ENCODE results near the gene PDZD2.

DNA sequence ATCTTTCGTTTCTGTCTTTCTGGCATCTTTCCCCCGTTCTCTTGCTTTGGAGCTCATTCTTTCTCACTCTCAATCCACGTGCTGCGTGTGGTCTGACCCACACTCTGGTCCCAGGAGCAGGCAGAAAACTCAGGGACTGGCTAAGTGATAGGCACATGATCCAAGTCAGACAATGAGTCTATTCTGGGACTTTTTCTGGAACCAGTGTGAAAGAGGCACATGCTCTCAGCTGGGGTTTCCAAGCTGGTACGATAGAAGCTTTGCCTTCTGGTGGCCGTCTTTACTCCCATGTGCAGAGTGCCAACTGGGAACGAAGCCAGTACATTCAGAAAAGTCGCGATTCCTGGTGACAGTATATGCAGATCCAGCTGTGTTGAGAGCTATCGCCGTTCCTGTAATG, 94.4 kb downstream of the PDZD2 start:
- TF ChIP-seq, protein P1, sequence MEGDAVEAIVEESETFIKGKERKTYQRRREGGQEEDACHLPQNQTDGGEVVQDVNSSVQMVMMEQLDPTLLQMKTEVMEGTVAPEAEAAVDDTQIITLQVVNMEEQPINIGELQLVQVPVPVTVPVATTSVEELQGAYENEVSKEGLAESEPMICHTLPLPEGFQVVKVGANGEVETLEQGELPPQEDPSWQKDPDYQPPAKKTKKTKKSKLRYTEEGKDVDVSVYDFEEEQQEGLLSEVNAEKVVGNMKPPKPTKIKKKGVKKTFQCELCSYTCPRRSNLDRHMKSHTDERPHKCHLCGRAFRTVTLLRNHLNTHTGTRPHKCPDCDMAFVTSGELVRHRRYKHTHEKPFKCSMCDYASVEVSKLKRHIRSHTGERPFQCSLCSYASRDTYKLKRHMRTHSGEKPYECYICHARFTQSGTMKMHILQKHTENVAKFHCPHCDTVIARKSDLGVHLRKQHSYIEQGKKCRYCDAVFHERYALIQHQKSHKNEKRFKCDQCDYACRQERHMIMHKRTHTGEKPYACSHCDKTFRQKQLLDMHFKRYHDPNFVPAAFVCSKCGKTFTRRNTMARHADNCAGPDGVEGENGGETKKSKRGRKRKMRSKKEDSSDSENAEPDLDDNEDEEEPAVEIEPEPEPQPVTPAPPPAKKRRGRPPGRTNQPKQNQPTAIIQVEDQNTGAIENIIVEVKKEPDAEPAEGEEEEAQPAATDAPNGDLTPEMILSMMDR (IDR thresholded peaks at IDR 0.05 in 2 of 3, conservative IDR thresholded peaks at IDR 0.05 in 1 of 3; ENCODE audit: borderline replicate concordance in 1 of 3, insufficient read depth in 1 of 3, low read depth in 2 of 3, low read length in 2 of 3), result no peak
- TF ChIP-seq, protein P2, sequence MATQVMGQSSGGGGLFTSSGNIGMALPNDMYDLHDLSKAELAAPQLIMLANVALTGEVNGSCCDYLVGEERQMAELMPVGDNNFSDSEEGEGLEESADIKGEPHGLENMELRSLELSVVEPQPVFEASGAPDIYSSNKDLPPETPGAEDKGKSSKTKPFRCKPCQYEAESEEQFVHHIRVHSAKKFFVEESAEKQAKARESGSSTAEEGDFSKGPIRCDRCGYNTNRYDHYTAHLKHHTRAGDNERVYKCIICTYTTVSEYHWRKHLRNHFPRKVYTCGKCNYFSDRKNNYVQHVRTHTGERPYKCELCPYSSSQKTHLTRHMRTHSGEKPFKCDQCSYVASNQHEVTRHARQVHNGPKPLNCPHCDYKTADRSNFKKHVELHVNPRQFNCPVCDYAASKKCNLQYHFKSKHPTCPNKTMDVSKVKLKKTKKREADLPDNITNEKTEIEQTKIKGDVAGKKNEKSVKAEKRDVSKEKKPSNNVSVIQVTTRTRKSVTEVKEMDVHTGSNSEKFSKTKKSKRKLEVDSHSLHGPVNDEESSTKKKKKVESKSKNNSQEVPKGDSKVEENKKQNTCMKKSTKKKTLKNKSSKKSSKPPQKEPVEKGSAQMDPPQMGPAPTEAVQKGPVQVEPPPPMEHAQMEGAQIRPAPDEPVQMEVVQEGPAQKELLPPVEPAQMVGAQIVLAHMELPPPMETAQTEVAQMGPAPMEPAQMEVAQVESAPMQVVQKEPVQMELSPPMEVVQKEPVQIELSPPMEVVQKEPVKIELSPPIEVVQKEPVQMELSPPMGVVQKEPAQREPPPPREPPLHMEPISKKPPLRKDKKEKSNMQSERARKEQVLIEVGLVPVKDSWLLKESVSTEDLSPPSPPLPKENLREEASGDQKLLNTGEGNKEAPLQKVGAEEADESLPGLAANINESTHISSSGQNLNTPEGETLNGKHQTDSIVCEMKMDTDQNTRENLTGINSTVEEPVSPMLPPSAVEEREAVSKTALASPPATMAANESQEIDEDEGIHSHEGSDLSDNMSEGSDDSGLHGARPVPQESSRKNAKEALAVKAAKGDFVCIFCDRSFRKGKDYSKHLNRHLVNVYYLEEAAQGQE (IDR thresholded peaks at IDR 0.05; ENCODE audit: low read depth), result no peak
- TF ChIP-seq ZFX (IDR thresholded peaks at IDR 0.05) (no peak), POLR2AphosphoS5 (IDR thresholded peaks at IDR 0.05; ENCODE audit: low read depth, low read length) (no peak), POLR2A (IDR thresholded peaks at IDR 0.05; ENCODE audit: borderline replicate concordance, extremely low read depth, insufficient read depth, insufficient read length) (no peak), SIN3A (IDR thresholded peaks at IDR 0.05; ENCODE audit: low read depth) (no peak), EZH2 (IDR thresholded peaks at IDR 0.05) (no peak), TCF7L2 (IDR thresholded peaks at IDR 0.05; ENCODE audit: borderline replicate concordance, extremely low read depth, insufficient read depth, insufficient read length) (no peak), JUND (IDR thresholded peaks at IDR 0.05) (no peak)
